Fibroblast of lung (primary cell): ENCODE results near the gene CD6. TPM values are rescaled to one million over a fixed set of nuclear protein-coding genes. Genes with fewer than 3 reads are reported as not detected.

Experiments
- DNase-seq, 2 donors: peaks; one replicate each; pipeline versions ENCODE4 v3.0.0 to v3.0.0-alpha.2; 2010; ENCODE audit warnings: low read depth in 2 of 2
- H2AFZ ChIP-seq: 2 replicates; pipeline ENCODE4 v1.5.1; 2012; ENCODE audit warnings: low read length, control low read depth, inconsistent platforms
- H3K27ac ChIP-seq: 2 replicates; pipeline ENCODE4 v1.5.1; 2011; ENCODE audit warnings: low read length, control low read depth; ENCODE audit not compliant: insufficient read depth
- H3K27me3 ChIP-seq: 2 replicates; pipeline ENCODE4 v1.5.1; 2011; ENCODE audit warnings: mild to moderate bottlenecking, low read length; ENCODE audit not compliant: control insufficient read depth, insufficient read depth
- H3K36me3 ChIP-seq: 2 replicates; pipeline ENCODE4 v1.5.1; 2011; ENCODE audit warnings: low read length; ENCODE audit not compliant: control insufficient read depth, insufficient read depth
- H3K4me1 ChIP-seq: 2 replicates; pipeline ENCODE4 v1.5.1; 2011; ENCODE audit warnings: low read length; ENCODE audit not compliant: control insufficient read depth, insufficient read depth; ENCODE audit errors: extremely low read depth
- H3K4me2 ChIP-seq: 2 replicates; pipeline ENCODE4 v1.5.1; 2011; ENCODE audit warnings: low read length, control low read depth; ENCODE audit not compliant: insufficient read depth; ENCODE audit errors: extremely low read depth
- H3K4me3 ChIP-seq, 4 experiments: fragments of 200-600 bp in 1 of 4; sonication (generic) in 1 of 4; replicated peaks in 1 of 4; 2 replicates each; pipeline ENCODE4 v1.5.1; 2011 to 2016; ENCODE audit warnings: low read length in 4 of 4, low read depth in 3 of 4, mild to moderate bottlenecking in 3 of 4, control low read depth in 2 of 4, inconsistent platforms in 1 of 4, mixed read lengths in 1 of 4; ENCODE audit not compliant: insufficient read depth in 1 of 4; ENCODE audit errors: control extremely low read depth in 1 of 4
- H3K79me2 ChIP-seq: 2 replicates; pipeline ENCODE4 v1.5.1; 2012; ENCODE audit warnings: mild to moderate bottlenecking, low read length, inconsistent platforms; ENCODE audit not compliant: control insufficient read depth, insufficient read depth
- H3K9ac ChIP-seq: 2 replicates; pipeline ENCODE4 v1.5.1; 2011; ENCODE audit warnings: mild to moderate bottlenecking, low read length, control low read depth; ENCODE audit not compliant: insufficient read depth
- H3K9me3 ChIP-seq: 2 replicates; pipeline ENCODE4 v1.5.1; 2012; ENCODE audit warnings: low read depth, low read length; ENCODE audit not compliant: control insufficient read depth, insufficient read depth
- H4K20me1 ChIP-seq: 2 replicates; pipeline ENCODE4 v1.5.1; 2011; ENCODE audit warnings: low read length; ENCODE audit not compliant: control insufficient read depth, insufficient read depth; ENCODE audit errors: extremely low read depth
- CTCF ChIP-seq, 2 donors: IDR thresholded peaks in 1 of 2; conservative IDR thresholded peaks in 1 of 2; 1 replicate in 1 of 2; 2 replicates in 1 of 2; pipeline ENCODE4 v1.5.1; 2011 to 2012; ENCODE audit warnings: low read length in 2 of 2, control low read depth in 1 of 2, inconsistent platforms in 1 of 2, low read depth in 1 of 2, mild to moderate bottlenecking in 1 of 2
- EZH2 ChIP-seq: IDR thresholded peaks from 2 replicates; pipeline ENCODE4 v1.5.1; 2012; ENCODE audit warnings: low read length, control low read depth, mild to moderate bottlenecking; ENCODE audit errors: missing control alignments
- polyA plus RNA-seq, 2 donors: library from polyadenylated mRNA; depleted of rRNA in 1 of 2; stranded (reverse) in 1 of 2; unstranded in 1 of 2; fragments of >200 nt; gene quantifications; 2 replicates each; pipeline ENCODE4 v1.2.1, GENCODE V29; 2011 to 2012; ENCODE audit warnings: missing spikeins in 1 of 2
- total RNA-seq: library from RNA; depleted of rRNA; stranded (reverse); fragments of >200 nt; gene quantifications from 2 replicates; pipeline ENCODE4 v1.2.1, GENCODE V29; 2014

CD6 gene
- total and polyA plus RNA-seq, 2 donors (not counting 1 experiment from before 2014, with no cell fraction given): not detected

GRCh38 chr11:61058583-61059259 is 87.2 kb downstream of the CD6 start:
- Histone ChIP-seq H3K4me2 (no peak overlapping the region), H3K9ac (no peak overlapping the region), H3K9me3 (no peaks in the 10 kb centered on the region), H4K20me1 (no peaks in the 10 kb centered on the region), H2AFZ (no peak overlapping the region), H3K4me1 (no peaks in the 10 kb centered on the region), H3K27me3 (peaks cover 2% of the 10 kb centered on the region), H3K79me2 (no peaks in the 10 kb centered on the region), H3K4me3 (no peak overlapping the region), H3K36me3 (no peaks in the 10 kb centered on the region), H3K27ac (no peak overlapping the region)
- TF ChIP-seq EZH2: no peak
- TF ChIP-seq CTCF (conservative IDR thresholded peaks at IDR 0.05 in 1 of 2, IDR thresholded peaks at IDR 0.05 in 1 of 2; ENCODE audit: low read depth in 1 of 2, low read length in 2 of 2): no peak
- DNase-seq: no peak

GRCh38 chr11:61059260-61059752 is 87.8 kb downstream of the CD6 start:
- Histone ChIP-seq H3K9ac (no peak overlapping the region), H2AFZ (no peak overlapping the region), H3K4me3 (no peak overlapping the region), H3K79me2 (no peaks in the 10 kb centered on the region), H3K36me3 (no peaks in the 10 kb centered on the region), H3K4me1 (no peaks in the 10 kb centered on the region), H3K27me3 (peaks cover 2% of the 10 kb centered on the region), H3K27ac (no peak overlapping the region), H3K9me3 (no peaks in the 10 kb centered on the region), H3K4me2 (no peak overlapping the region), H4K20me1 (no peaks in the 10 kb centered on the region)
- no peak for TF ChIP-seq CTCF (conservative IDR thresholded peaks at IDR 0.05 in 1 of 2, IDR thresholded peaks at IDR 0.05 in 1 of 2; ENCODE audit: low read depth in 1 of 2, low read length in 2 of 2)
- TF ChIP-seq EZH2: no peak
- DNase-seq: no peak

GRCh38 chr11:61061081-61061826 is 89.8 kb downstream of the CD6 start:
- no peak overlapping the region for H2AFZ ChIP-seq
- no peaks in the 10 kb centered on the region for H3K9me3 ChIP-seq
- peak; percentile 11 to 30 for DNase-seq
- no peak overlapping the region for H3K9ac ChIP-seq
- H3K27me3 ChIP-seq: peaks cover 1% of the 10 kb centered on the region
- no peak overlapping the region for H3K27ac ChIP-seq
- no peaks in the 10 kb centered on the region for H3K4me1 ChIP-seq
- H3K36me3 ChIP-seq: no peaks in the 10 kb centered on the region
- no peak overlapping the region for H3K4me3 ChIP-seq
- H3K4me2 ChIP-seq: no peak overlapping the region
- no peaks in the 10 kb centered on the region for H4K20me1 ChIP-seq
- H3K79me2 ChIP-seq: no peaks in the 10 kb centered on the region
- TF ChIP-seq EZH2 (no peak), CTCF (conservative IDR thresholded peaks at IDR 0.05 in 1 of 2, IDR thresholded peaks at IDR 0.05 in 1 of 2; ENCODE audit: low read depth in 1 of 2, low read length in 2 of 2) (no peak)
